Upper lobe of right lung (tissue), 1 donor: ENCODE data around the gene BRD4. TPM values are rescaled to one million over a fixed set of nuclear protein-coding genes. Genes with fewer than 3 reads are reported as not detected.
A peak's percentile ranks its signal among the peaks of the same experiment; 100 is the strongest.

Source experiments
- ATAC-seq: fragments of 200-7000 bp; cut with Tn5 transposase; one replicate; pipeline ENCODE4 v1.9.1; 2020; ENCODE audit warnings: mild to moderate bottlenecking, moderate library complexity
- DNase-seq: peaks from one replicate; pipeline ENCODE4 v3.0.0-alpha.2; 2020
- H3K27ac ChIP-seq: fragments of 200-600 bp; one replicate; pipeline ENCODE4 v1.8.0; 2022
- H3K27me3 ChIP-seq: fragments of 200-600 bp; one replicate; pipeline ENCODE4 v1.8.0; 2022; ENCODE audit warnings: mild to moderate bottlenecking
- H3K36me3 ChIP-seq: fragments of 200-600 bp; one replicate; pipeline ENCODE4 v1.8.0; 2022
- H3K4me1 ChIP-seq: fragments of 200-600 bp; one replicate; pipeline ENCODE4 v1.8.0; 2022
- H3K4me3 ChIP-seq: fragments of 200-600 bp; one replicate; pipeline ENCODE4 v1.8.0; 2022; ENCODE audit warnings: mild to moderate bottlenecking
- H3K9me3 ChIP-seq: fragments of 200-600 bp; one replicate; pipeline ENCODE4 v1.8.0; 2022
- intact Hi-C: fragments of 100-400 bp; cut with DNase I; formaldehyde crosslinking; loops from one replicate; pipeline ENCODE4 v1.11.0; 2022
- total RNA-seq: library from RNA; stranded (reverse); fragmentation: NEBNext Ultra II Directional; extraction: Animal tissue kit (Norgen Biotek cat#: 25700); gene quantifications from one replicate; pipeline ENCODE4 v1.2.1, GENCODE V29; 2021
- TF ChIP-seq, protein P1 (sequence below): fragments of 200-600 bp; IDR thresholded peaks from one replicate; pipeline ENCODE4 v1.8.0; 2022; ENCODE audit warnings: antibody characterized with exemption
- donor health status: DM: no; HTN: yes; CAD: no; lungs with severe emphysema.

BRD4 gene
- total RNA-seq, 1 donor from 2014 or later = 101 TPM

DNA sequence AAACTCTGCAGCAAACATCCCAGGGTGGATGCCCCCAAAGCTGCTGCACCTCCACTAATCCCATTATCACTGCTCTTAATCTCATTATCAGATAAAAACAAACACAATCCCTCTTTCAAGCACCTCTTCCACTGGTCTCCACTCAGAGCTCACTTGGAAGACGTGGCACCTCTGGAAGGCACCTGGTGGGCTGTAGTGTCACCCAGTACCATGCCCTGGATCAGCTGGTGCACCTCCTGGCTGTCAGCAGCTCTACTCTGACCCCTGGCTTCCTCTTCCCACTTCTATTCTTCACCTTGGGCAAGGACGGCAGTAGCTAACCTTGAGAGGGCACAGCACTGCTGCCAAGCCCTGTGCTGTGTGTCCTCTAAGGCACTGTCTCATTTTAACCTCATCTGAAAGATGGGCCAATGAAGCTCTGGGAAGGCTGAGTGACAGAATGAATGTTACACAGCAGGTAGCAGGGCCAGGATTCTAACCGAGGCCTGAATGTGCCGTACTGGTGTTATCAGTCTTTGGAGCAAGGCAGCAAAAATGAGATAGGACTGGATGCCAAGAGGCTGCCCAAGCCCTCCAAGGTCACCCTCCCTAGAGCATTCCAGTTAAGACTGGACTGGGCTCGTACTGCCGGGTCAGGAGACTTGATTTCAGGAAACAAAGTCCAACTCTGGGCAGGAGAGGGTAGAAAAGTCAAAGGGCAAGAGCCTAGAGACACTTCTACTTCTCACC is 7.4 kb downstream of the BRD4 start:
- peaks cover 92% of the 10 kb centered on the region for H3K4me1 ChIP-seq

DNA sequence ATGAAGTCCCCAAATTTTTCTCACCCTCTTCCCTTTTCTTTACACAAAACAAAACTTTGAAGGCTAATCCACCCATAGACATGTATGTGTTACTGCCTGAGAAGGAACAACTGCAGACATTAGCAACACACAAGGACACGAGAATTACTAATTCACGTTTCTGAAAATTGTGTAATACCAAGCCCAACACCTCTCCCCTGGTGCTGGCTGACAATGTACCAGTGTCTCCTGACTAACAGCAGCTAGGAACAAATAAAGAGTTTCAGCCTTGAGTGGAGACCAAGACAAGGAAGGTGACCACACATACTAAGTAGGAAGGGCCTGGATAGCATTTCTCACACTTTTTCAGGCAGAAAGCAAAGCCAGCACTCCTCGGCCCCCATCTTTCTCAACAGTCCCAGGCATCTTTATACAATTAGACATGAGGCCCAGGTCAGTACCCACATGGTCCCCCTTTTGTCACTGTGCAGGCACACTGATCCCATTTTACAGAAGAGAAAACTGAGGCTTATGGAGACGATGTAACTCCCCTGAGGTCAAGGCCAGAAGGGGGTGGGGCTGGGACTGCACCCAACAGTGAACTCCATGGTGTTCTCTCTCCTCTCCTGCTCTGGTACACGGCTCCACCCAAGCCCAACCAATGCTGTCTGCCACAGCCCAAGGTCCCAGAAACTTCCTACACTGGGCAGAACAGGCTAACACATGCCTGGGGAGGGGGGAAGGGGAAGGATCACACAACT is 8.7 kb downstream of the BRD4 start:
- TF ChIP-seq, protein P1, sequence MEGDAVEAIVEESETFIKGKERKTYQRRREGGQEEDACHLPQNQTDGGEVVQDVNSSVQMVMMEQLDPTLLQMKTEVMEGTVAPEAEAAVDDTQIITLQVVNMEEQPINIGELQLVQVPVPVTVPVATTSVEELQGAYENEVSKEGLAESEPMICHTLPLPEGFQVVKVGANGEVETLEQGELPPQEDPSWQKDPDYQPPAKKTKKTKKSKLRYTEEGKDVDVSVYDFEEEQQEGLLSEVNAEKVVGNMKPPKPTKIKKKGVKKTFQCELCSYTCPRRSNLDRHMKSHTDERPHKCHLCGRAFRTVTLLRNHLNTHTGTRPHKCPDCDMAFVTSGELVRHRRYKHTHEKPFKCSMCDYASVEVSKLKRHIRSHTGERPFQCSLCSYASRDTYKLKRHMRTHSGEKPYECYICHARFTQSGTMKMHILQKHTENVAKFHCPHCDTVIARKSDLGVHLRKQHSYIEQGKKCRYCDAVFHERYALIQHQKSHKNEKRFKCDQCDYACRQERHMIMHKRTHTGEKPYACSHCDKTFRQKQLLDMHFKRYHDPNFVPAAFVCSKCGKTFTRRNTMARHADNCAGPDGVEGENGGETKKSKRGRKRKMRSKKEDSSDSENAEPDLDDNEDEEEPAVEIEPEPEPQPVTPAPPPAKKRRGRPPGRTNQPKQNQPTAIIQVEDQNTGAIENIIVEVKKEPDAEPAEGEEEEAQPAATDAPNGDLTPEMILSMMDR = no peak
- intact Hi-C loops = loop anchor here (10.0 kb wide), 1 partner anchor 49 kb away; no protein-coding TSS in a partner anchor
- ATAC-seq (peak; percentile 57), DNase-seq (peak; percentile 66)
- H3K27ac ChIP-seq = peak overlapping the region; percentile 13
- H3K4me1 ChIP-seq = peaks cover 92% of the 10 kb centered on the region
- no peaks in the 10 kb centered on the region for H3K27me3 ChIP-seq
- no peaks in the 10 kb centered on the region for H3K36me3 ChIP-seq
- H3K9me3 ChIP-seq = no peaks in the 10 kb centered on the region
- no peak overlapping the region for H3K4me3 ChIP-seq

More for the DNA sequence above, 7.4 kb downstream of the BRD4 start:
- Histone ChIP-seq H3K36me3 (no peaks in the 10 kb centered on the region), H3K4me3 (no peak overlapping the region), H3K27ac (no peak overlapping the region), H3K27me3 (no peaks in the 10 kb centered on the region), H3K9me3 (no peaks in the 10 kb centered on the region)
- TF ChIP-seq, protein P1 = no peak
- intact Hi-C loops = loop anchor here (10.0 kb wide), 1 partner anchor 50 kb away; no protein-coding TSS in a partner anchor
- DNase-seq (peak; percentile 27), ATAC-seq (no peak)

DNA sequence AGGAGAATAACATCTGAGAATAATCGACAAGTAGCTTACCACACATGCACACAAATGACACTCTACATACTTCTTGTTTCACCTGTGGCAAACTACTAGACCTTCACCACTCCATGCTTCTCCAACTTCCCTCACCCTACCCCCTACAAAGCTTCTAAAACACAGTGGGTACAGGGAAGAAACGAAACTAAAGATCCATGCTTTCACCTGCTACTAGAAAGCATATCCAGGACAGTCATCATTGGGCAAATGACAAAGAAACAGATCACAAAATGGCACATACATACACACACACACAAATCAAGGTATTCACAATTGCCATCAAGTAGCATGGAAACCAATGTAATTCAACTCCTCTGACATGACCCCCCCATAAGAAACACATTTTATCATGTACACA is 10.6 kb downstream of the BRD4 start:
- intact Hi-C loops = loop anchor here (10.0 kb wide), 1 partner anchor 47 kb away; no protein-coding TSS in a partner anchor
- H3K4me1 ChIP-seq = peaks cover 93% of the 10 kb centered on the region
- no peak for ATAC-seq
- H3K9me3 ChIP-seq = no peaks in the 10 kb centered on the region
- H3K4me3 ChIP-seq = no peak overlapping the region
- H3K27me3 ChIP-seq = no peaks in the 10 kb centered on the region
- DNase-seq = no peak
- no peaks in the 10 kb centered on the region for H3K36me3 ChIP-seq
- TF ChIP-seq, protein P1 = no peak
- H3K27ac ChIP-seq = no peak overlapping the region

DNA sequence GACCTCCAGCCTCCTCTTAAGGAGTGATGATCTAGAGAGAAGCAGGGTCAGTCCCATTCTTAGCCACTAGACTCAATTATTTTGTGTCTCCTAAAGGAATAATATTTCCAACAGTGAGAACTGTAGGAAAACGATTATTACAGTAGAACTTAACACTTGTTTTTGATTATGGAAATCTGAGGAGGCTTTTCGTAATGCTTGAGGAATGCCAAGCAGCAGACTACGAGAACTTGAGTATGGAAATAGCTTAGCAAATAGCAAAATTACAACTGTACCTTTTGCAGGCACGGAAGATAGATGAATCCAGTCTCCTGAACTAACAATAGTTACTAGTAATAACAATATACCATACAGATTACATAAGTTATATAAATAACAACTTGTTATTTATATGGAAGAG is 12.2 kb downstream of the BRD4 start:
- Histone ChIP-seq H3K27me3 (no peaks in the 10 kb centered on the region), H3K27ac (peak overlapping the region; percentile 36), H3K4me1 (peaks cover 91% of the 10 kb centered on the region), H3K4me3 (no peak overlapping the region), H3K36me3 (no peaks in the 10 kb centered on the region), H3K9me3 (no peaks in the 10 kb centered on the region)
- intact Hi-C loops = loop anchor here (10.0 kb wide), 1 partner anchor 45 kb away; no protein-coding TSS in a partner anchor
- TF ChIP-seq, protein P1 = no peak
- DNase-seq (no peak), ATAC-seq (no peak)

DNA sequence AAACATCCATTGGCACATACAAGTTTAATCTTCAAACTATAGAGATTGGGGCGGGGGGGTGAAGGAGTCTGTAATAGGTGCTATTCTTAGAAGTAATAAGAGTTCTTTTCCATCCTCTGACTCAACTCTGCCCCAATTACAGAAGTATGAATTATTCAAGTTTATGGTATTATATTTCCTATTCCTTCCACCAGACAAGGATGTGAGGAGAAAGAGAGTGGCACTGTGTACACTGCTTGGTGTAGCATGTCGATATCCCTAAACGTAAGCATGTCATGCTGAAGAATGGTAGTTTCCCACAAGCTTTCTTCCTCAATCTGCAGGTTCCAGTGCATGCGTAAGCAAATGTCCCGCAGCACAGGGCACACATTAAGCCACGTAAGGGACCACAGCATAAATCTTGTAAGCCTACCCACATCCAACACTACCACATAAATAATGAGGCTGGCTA is 14.1 kb downstream of the BRD4 start:
- no peak for DNase-seq
- peak; percentile 57 for ATAC-seq
- H3K27me3 ChIP-seq = no peaks in the 10 kb centered on the region
- H3K9me3 ChIP-seq = no peaks in the 10 kb centered on the region
- intact Hi-C loops = no loop called here
- peak overlapping the region; percentile 37 for H3K27ac ChIP-seq
- TF ChIP-seq, protein P1 = no peak
- no peak overlapping the region for H3K4me3 ChIP-seq
- H3K36me3 ChIP-seq = no peaks in the 10 kb centered on the region
- H3K4me1 ChIP-seq = peaks cover 91% of the 10 kb centered on the region
